AG04450 (cell line): ENCODE measurements around the gene SPACA7. TPM values are rescaled to one million over a fixed set of nuclear protein-coding genes. Genes with fewer than 3 reads are reported as not detected.
"Not testable (repeated sequence)": the region's sequence is repeated elsewhere in the genome, so short reads cannot be mapped to it uniquely, and the experiment has no call there.

Experiments
- CTCF ChIA-PET: fragments of 300-600, 350-600 bp; formaldehyde crosslinking; extraction: SDS; loops from one replicate; lab custom pipeline; 2022; ENCODE audit warnings: antibody characterized with exemption, inconsistent platforms; lab: Charles Lee
- POLR2A ChIA-PET: fragments of 350-600 bp; formaldehyde crosslinking; extraction: SDS; loops from one replicate; lab custom pipeline; 2021; ENCODE audit warnings: antibody characterized with exemption, inconsistent platforms; lab: Yijun Ruan, JAX
- DNase-seq: peaks from one replicate; pipeline ENCODE4 v3.0.0-alpha.2; 2011; ENCODE audit warnings: low read depth, low spot score
- H3K27ac ChIP-seq: one replicate; pipeline ENCODE4 v1.5.1; 2012; ENCODE audit warnings: low read depth, low read length, control low read depth
- H3K27me3 ChIP-seq: one replicate; pipeline ENCODE4 v1.6.0; 2012; ENCODE audit warnings: low read length; ENCODE audit not compliant: control insufficient read depth, insufficient read depth
- H3K4me3 ChIP-seq: 2 replicates; pipeline ENCODE4 v1.5.1; 2011; ENCODE audit warnings: mild to moderate bottlenecking, low read depth, low read length, control low read depth
- H3K9me3 ChIP-seq: 2 replicates; pipeline ENCODE4 v1.5.1; 2012; ENCODE audit warnings: low read length; ENCODE audit not compliant: control insufficient read depth, insufficient read depth
- CTCF ChIP-seq: IDR thresholded peaks from 2 replicates; pipeline ENCODE4 v1.5.1; 2011; ENCODE audit warnings: low read depth, low read length, control low read depth, inconsistent platforms
- polyA plus RNA-seq: library from polyadenylated mRNA; depleted of rRNA; stranded (reverse); fragments of >200 nt; gene quantifications from 2 replicates; pipeline ENCODE4 v1.2.3, GENCODE V29; 2011

The SPACA7 gene
- polyA plus RNA-seq, 1 experiment, result not detected

GRCh38 chr13:112428704-112429103, 52.5 kb downstream of the SPACA7 start:
- ChIA-PET CTCF (interaction anchor here (1.7 kb wide), 1 partner anchor 15 kb away, joined by 5 read pairs; no protein-coding TSS in a partner anchor), POLR2A (no interaction called here)
- no peak overlapping the region for H3K27ac ChIP-seq
- peaks cover 32% of the 10 kb centered on the region for H3K9me3 ChIP-seq
- no peak overlapping the region for H3K4me3 ChIP-seq
- no peak for DNase-seq
- TF ChIP-seq CTCF, result no peak
- no peaks in the 10 kb centered on the region for H3K27me3 ChIP-seq

GRCh38 chr13:112431734-112432133, 55.6 kb downstream of the SPACA7 start:
- POLR2A ChIA-PET, result no interaction called here
- CTCF ChIA-PET, result no interaction called here

GRCh38 chr13:112432734-112433133, 56.6 kb downstream of the SPACA7 start:
- POLR2A ChIA-PET, H3K27me3 ChIP-seq, H3K27ac ChIP-seq, CTCF ChIA-PET, H3K4me3 ChIP-seq, DNase-seq: not testable (repeated sequence)
- H3K9me3 ChIP-seq, result peaks cover 37% of the 10 kb centered on the region

More at GRCh38 chr13:112431734-112432133, 55.6 kb downstream of the SPACA7 start:
- peaks cover 37% of the 10 kb centered on the region for H3K9me3 ChIP-seq
- TF ChIP-seq CTCF, result no peak
- H3K27ac ChIP-seq, result no peak overlapping the region
- no peaks in the 10 kb centered on the region for H3K27me3 ChIP-seq
- no peak for DNase-seq
- no peak overlapping the region for H3K4me3 ChIP-seq

- CTCF ChIA-PET, H3K27ac ChIP-seq, DNase-seq, H3K4me3 ChIP-seq, POLR2A ChIA-PET, H3K27me3 ChIP-seq: not testable (repeated sequence)
- H3K9me3 ChIP-seq, result peaks cover 37% of the 10 kb centered on the region
Observed at GRCh38 chr13:112433517-112433916, 57.4 kb downstream of the SPACA7 start.

GRCh38 chr13:112434032-112434431, 57.9 kb downstream of the SPACA7 start:
- ChIA-PET POLR2A (no interaction called here), CTCF (no interaction called here)
- Histone ChIP-seq H3K4me3 (no peak overlapping the region), H3K27ac (no peak overlapping the region), H3K9me3 (peaks cover 34% of the 10 kb centered on the region), H3K27me3 (no peaks in the 10 kb centered on the region)
- no peak for TF ChIP-seq CTCF
- no peak for DNase-seq

- ChIA-PET CTCF (no interaction called here), POLR2A (no interaction called here)
- peaks cover 32% of the 10 kb centered on the region for H3K9me3 ChIP-seq
- no peak overlapping the region for H3K27ac ChIP-seq
- no peak for TF ChIP-seq CTCF
- no peak overlapping the region for H3K4me3 ChIP-seq
- no peaks in the 10 kb centered on the region for H3K27me3 ChIP-seq
- DNase-seq, result no peak
Observed at GRCh38 chr13:112434937-112435523, 58.9 kb downstream of the SPACA7 start.
